Measurements from ENCODE around the gene ALPL. TPM values are rescaled to one million over a fixed set of nuclear protein-coding genes. Genes with fewer than 3 reads are reported as not detected.
A peak's percentile ranks its signal among the peaks of the same experiment; 100 is the strongest.
"Not testable (repeated sequence)": the region's sequence is repeated elsewhere in the genome, so short reads cannot be mapped to it uniquely, and the experiment has no call there.

The ALPL gene
- total RNA-seq, result 1 to 10 TPM; 1.3 to 2.0 (median 1.5) TPM
- polyA plus RNA-seq, result under 1 TPM; 0.73 to 0.96 (median 0.82) TPM
- long read RNA-seq, donor 1, partial matches to known transcripts, result 0 of 1 reads
- long read RNA-seq, donor 1, other reads (novel, unspliced or antisense), result 1 of 1 reads
- long read RNA-seq, donor 2, partial matches to known transcripts, result 1 of 2 reads
- long read RNA-seq, donor 2, other reads (novel, unspliced or antisense), result 0 of 2 reads

GRCh38 chr1:21509351-21510112, at the start of gene ALPL:
Gene ALPL, plus strand, starts transcription at chr1:21509423. Its CDS starts 44,659 bp downstream, at chr1:21554082.
- Histone ChIP-seq H3K36me3 (ENCODE audit: insufficient read depth in 1 of 2, low read depth in 1 of 2) (no peaks in the 10 kb centered on the region), H3K9me3 (no peaks in the 10 kb centered on the region), H3K4me1 (no peaks in the 10 kb centered on the region), H3K27ac (no peak within 1 kb of the TSS), H3K27me3 (ENCODE audit: insufficient read depth in 3 of 3, low read length in 2 of 3) (peaks cover 0 to 55% (median 13%) of the 10 kb centered on the region in 3 donors), H3K4me3 (peak within 1 kb of the TSS; percentile 45)
- ATAC-seq (no peak), DNase-seq (no peak)
- intact Hi-C loops (cut with DNase I), result loop anchor here (2.0 to 5.0 kb wide), 3 partner anchors 65 to 149 kb away; no protein-coding TSS in a partner anchor
- peak; percentile 17 for TF ChIP-seq CTCF (IDR thresholded peaks at IDR 0.05)
- WGBS, 3 donors, result 5 to 11% (median 8%) methylated on average over 42 to 67 of the region's 67 CpGs

DNA sequence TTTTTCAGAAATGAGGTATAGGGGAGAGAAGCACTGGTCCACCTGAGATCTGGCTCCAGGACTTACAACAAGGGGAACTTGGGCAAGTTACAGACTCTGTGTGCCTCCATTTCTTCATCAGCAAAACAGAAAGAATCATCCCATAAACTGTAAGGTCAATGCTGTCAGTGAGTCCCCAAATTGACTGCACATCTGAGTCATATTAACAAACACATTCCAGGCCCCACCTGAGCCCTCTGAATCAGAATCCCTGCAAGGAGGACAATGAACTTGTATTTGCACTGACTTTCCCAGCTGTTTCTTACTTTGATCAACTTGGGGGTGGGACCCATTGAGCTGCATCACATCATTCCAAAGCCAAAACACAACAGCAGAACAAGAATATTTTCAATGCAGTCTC, 44.1 kb upstream of the ALPL start:
- H3K9me3 ChIP-seq; H3K4me3 ChIP-seq; H3K36me3 ChIP-seq (ENCODE audit: insufficient read depth in 1 of 2, low read depth in 1 of 2); H3K4me1 ChIP-seq; DNase-seq; intact Hi-C loops (cut with DNase I); H3K27me3 ChIP-seq (ENCODE audit: insufficient read depth in 3 of 3, low read length in 2 of 3); ATAC-seq; H3K27ac ChIP-seq: not testable (repeated sequence)

DNA sequence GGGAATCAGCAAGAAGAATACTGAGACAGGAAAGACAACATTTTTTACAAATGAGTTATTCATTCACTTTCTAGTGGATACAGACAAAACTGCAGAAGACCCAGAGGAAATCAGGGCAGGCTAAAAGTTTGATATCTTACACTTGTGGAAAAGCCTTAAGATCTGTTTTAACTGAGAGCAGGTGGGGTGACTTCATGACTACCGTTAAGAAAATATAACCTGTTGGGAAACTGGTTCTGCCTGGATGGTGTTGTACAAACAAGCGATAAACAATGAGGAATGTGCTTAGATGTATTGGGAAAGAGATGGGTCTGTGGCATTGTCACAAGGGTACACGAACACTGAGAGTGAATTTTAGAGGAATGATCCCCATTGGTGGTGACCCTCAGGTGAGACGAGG, 41.3 kb upstream of the ALPL start:
- H3K9me3 ChIP-seq; H3K36me3 ChIP-seq (ENCODE audit: insufficient read depth in 1 of 2, low read depth in 1 of 2); H3K27me3 ChIP-seq (ENCODE audit: insufficient read depth in 3 of 3, low read length in 2 of 3); ATAC-seq; H3K4me1 ChIP-seq; H3K27ac ChIP-seq; DNase-seq; H3K4me3 ChIP-seq; intact Hi-C loops (cut with DNase I): not testable (repeated sequence)
- WGBS, 3 donors, result 76 to 86% (median 85%) methylated on average over 4 of the region's 4 CpGs

- H3K27ac ChIP-seq, result no peak overlapping the region
- DNase-seq (no peak), ATAC-seq (no peak)
- no peaks in the 10 kb centered on the region for H3K27me3 ChIP-seq (ENCODE audit: insufficient read depth in 3 of 3, low read length in 2 of 3)
- intact Hi-C loops (cut with DNase I), result no loop called here
- H3K4me3 ChIP-seq, result no peak overlapping the region
- WGBS, 3 donors, result 53 to 72% (median 59%) methylated on average over 10 of the region's 10 CpGs
- no peaks in the 10 kb centered on the region for H3K9me3 ChIP-seq
- H3K36me3 ChIP-seq (ENCODE audit: insufficient read depth in 1 of 2, low read depth in 1 of 2), result no peaks in the 10 kb centered on the region
- no peak for TF ChIP-seq CTCF (IDR thresholded peaks at IDR 0.05)
- H3K4me1 ChIP-seq, result no peaks in the 10 kb centered on the region
Measured at GRCh38 chr1:21468599-21468998, 40.6 kb upstream of the ALPL start.

- Histone ChIP-seq H3K27ac (no peak overlapping the region), H3K4me3 (no peak overlapping the region), H3K9me3 (no peaks in the 10 kb centered on the region), H3K4me1 (no peaks in the 10 kb centered on the region), H3K36me3 (ENCODE audit: insufficient read depth in 1 of 2, low read depth in 1 of 2) (no peaks in the 10 kb centered on the region), H3K27me3 (ENCODE audit: insufficient read depth in 3 of 3, low read length in 2 of 3) (no peaks in the 10 kb centered on the region)
- no peak for DNase-seq
- 89 to 93% (median 91%) methylated on average over 9 of the region's 9 CpGs for WGBS, 3 donors
- intact Hi-C loops (cut with DNase I), result no loop called here
- TF ChIP-seq CTCF (IDR thresholded peaks at IDR 0.05), result no peak
- no peak for ATAC-seq
Measured at GRCh38 chr1:21469581-21469980, 39.6 kb upstream of the ALPL start.
